HG03097 (cell line): Measurements from ENCODE around the gene LAMC1.
A peak's percentile ranks its signal among the peaks of the same experiment; 100 is the strongest.

ENCODE experiments used
- ATAC-seq: cut with Tn5 transposase; IDR thresholded peaks from one replicate; pipeline ENCODE4 v1.9.1; 2021; ENCODE audit not compliant: unreplicated experiment, low FRiP score

LAMC1 gene

GRCh38 chr1:183019860-183020259, 3.4 kb upstream of the LAMC1 start:
- ATAC-seq: no peak

- ATAC-seq: no peak
Observed at GRCh38 chr1:183021405-183022201, 1.6 kb upstream of the LAMC1 start.

- ATAC-seq: no peak
Observed at GRCh38 chr1:183022202-183023145, 746 bp upstream of the LAMC1 start.

GRCh38 chr1:183023601-183024316, 539 bp downstream of the LAMC1 start:
- ATAC-seq: peak; percentile 63

- no peak for ATAC-seq
Observed at GRCh38 chr1:183024317-183025009, 1.2 kb downstream of the LAMC1 start.

GRCh38 chr1:183025010-183025337, 1.8 kb downstream of the LAMC1 start:
- ATAC-seq: no peak

GRCh38 chr1:183025782-183026774, 2.9 kb downstream of the LAMC1 start:
- no peak for ATAC-seq

GRCh38 chr1:183027031-183027430, 3.8 kb downstream of the LAMC1 start:
- no peak for ATAC-seq

GRCh38 chr1:183027791-183028190, 4.6 kb downstream of the LAMC1 start:
- no peak for ATAC-seq

GRCh38 chr1:183029591-183030000, 6.4 kb downstream of the LAMC1 start:
- ATAC-seq: no peak

GRCh38 chr1:183030053-183030452, 6.8 kb downstream of the LAMC1 start:
- ATAC-seq: no peak

- no peak for ATAC-seq
Observed at GRCh38 chr1:183032122-183032921, 9.1 kb downstream of the LAMC1 start.

GRCh38 chr1:183033205-183033604, 10.0 kb downstream of the LAMC1 start:
- ATAC-seq: no peak

GRCh38 chr1:183034682-183035081, 11.5 kb downstream of the LAMC1 start:
- ATAC-seq: no peak

- ATAC-seq: no peak
Observed at GRCh38 chr1:183038333-183038866, 15.2 kb downstream of the LAMC1 start.

- ATAC-seq: no peak
Observed at GRCh38 chr1:183038913-183039312, 15.7 kb downstream of the LAMC1 start.

- ATAC-seq: no peak
Observed at GRCh38 chr1:183039330-183039729, 16.1 kb downstream of the LAMC1 start.

GRCh38 chr1:183039985-183040447, 16.8 kb downstream of the LAMC1 start:
- ATAC-seq: no peak
